GM12864 (cell line): ENCODE results near the gene SMTNL2.
"Not testable (repeated sequence)": the region's sequence is repeated elsewhere in the genome, so short reads cannot be mapped to it uniquely, and the experiment has no call there.

ENCODE experiments used
- DNase-seq: peaks from one replicate; pipeline ENCODE4 v3.0.0-alpha.2; 2011; ENCODE audit warnings: low read depth
- H3K4me3 ChIP-seq: 2 replicates; pipeline ENCODE4 v1.5.1; 2011; ENCODE audit warnings: mild to moderate bottlenecking, low read depth, low read length, control low read depth
- CTCF ChIP-seq: IDR thresholded peaks from 2 replicates; pipeline ENCODE4 v1.5.1; 2011; ENCODE audit warnings: low read depth, mild to moderate bottlenecking, moderate library complexity, low read length, control low read depth, inconsistent platforms; ENCODE audit errors: missing control alignments

The SMTNL2 gene

GRCh38 chr17:4586043-4586442, 1.7 kb downstream of the SMTNL2 start:
- no peak for DNase-seq
- TF ChIP-seq CTCF = no peak
- H3K4me3 ChIP-seq = no peak overlapping the region

GRCh38 chr17:4587195-4587594, 2.9 kb downstream of the SMTNL2 start:
- DNase-seq = no peak
- no peak for TF ChIP-seq CTCF
- no peak overlapping the region for H3K4me3 ChIP-seq

- H3K4me3 ChIP-seq = no peak overlapping the region
- TF ChIP-seq CTCF = no peak
- no peak for DNase-seq
Observed at GRCh38 chr17:4587803-4588202, 3.5 kb downstream of the SMTNL2 start.

GRCh38 chr17:4588391-4588790, 4.1 kb downstream of the SMTNL2 start:
- TF ChIP-seq CTCF = no peak
- H3K4me3 ChIP-seq = no peak overlapping the region
- no peak for DNase-seq

GRCh38 chr17:4588898-4589625, 4.7 kb downstream of the SMTNL2 start:
- TF ChIP-seq CTCF = no peak
- no peak overlapping the region for H3K4me3 ChIP-seq
- no peak for DNase-seq

GRCh38 chr17:4590042-4590441, 5.7 kb downstream of the SMTNL2 start:
- H3K4me3 ChIP-seq, DNase-seq: not testable (repeated sequence)

- no peak for DNase-seq
- no peak overlapping the region for H3K4me3 ChIP-seq
- no peak for TF ChIP-seq CTCF
Observed at GRCh38 chr17:4590981-4591453, 6.7 kb downstream of the SMTNL2 start.
